Measurements from ENCODE around the gene UCN2. TPM values are rescaled to one million over a fixed set of nuclear protein-coding genes. Genes with fewer than 3 reads are reported as not detected.

UCN2 gene
- total RNA-seq, 3 donors from 2014 or later, result 0.44 TPM; not detected in 2

- no peak for DNase-seq (ENCODE audit: low spot score in 2 of 2)
- Histone ChIP-seq H3K9me3 (no peaks in the 10 kb centered on the region), H3K27ac (no peak overlapping the region), H3K36me3 (no peaks in the 10 kb centered on the region), H3K4me3 (no peak overlapping the region), H3K4me1 (no peaks in the 10 kb centered on the region), H3K27me3 (no peaks in the 10 kb centered on the region)
- no peak for TF ChIP-seq POLR2AphosphoS5 (IDR thresholded peaks at IDR 0.05)
- TF ChIP-seq CTCF (IDR thresholded peaks at IDR 0.05), result no peak
- TF ChIP-seq POLR2A (IDR thresholded peaks at IDR 0.05), result no peak
- intact Hi-C loops (cut with DNase I; ENCODE audit: low total_unique reads), result no loop called here
Observed at GRCh38 chr3:48518638-48519276, 44.8 kb downstream of the UCN2 start.

GRCh38 chr3:48518069-48518468, 45.5 kb downstream of the UCN2 start:
- Histone ChIP-seq H3K4me3 (no peak overlapping the region), H3K4me1 (no peaks in the 10 kb centered on the region), H3K27me3 (no peaks in the 10 kb centered on the region), H3K36me3 (no peaks in the 10 kb centered on the region), H3K27ac (no peak overlapping the region), H3K9me3 (no peaks in the 10 kb centered on the region)
- TF ChIP-seq POLR2A (IDR thresholded peaks at IDR 0.05) (no peak), POLR2AphosphoS5 (IDR thresholded peaks at IDR 0.05) (no peak), CTCF (IDR thresholded peaks at IDR 0.05) (no peak)
- intact Hi-C loops (cut with DNase I; ENCODE audit: low total_unique reads), result no loop called here
- no peak for DNase-seq (ENCODE audit: low spot score in 2 of 2)

GRCh38 chr3:48516571-48516970, 47.0 kb downstream of the UCN2 start:
- no peaks in the 10 kb centered on the region for H3K27me3 ChIP-seq
- no peak for DNase-seq (ENCODE audit: low spot score in 2 of 2)

GRCh38 chr3:48514431-48515227, 49.0 kb downstream of the UCN2 start:
- TF ChIP-seq POLR2A (IDR thresholded peaks at IDR 0.05) (no peak), CTCF (IDR thresholded peaks at IDR 0.05) (no peak), POLR2AphosphoS5 (IDR thresholded peaks at IDR 0.05) (no peak)
- H3K27ac ChIP-seq, result no peak overlapping the region
- H3K36me3 ChIP-seq, result no peaks in the 10 kb centered on the region
- no peaks in the 10 kb centered on the region for H3K27me3 ChIP-seq
- intact Hi-C loops (cut with DNase I; ENCODE audit: low total_unique reads), result no loop called here
- no peak overlapping the region for H3K4me3 ChIP-seq
- no peak for DNase-seq (ENCODE audit: low spot score in 2 of 2)
- no peaks in the 10 kb centered on the region for H3K9me3 ChIP-seq
- no peaks in the 10 kb centered on the region for H3K4me1 ChIP-seq

More at GRCh38 chr3:48516571-48516970, 47.0 kb downstream of the UCN2 start:
- no peaks in the 10 kb centered on the region for H3K36me3 ChIP-seq
- no peaks in the 10 kb centered on the region for H3K4me1 ChIP-seq
- no peaks in the 10 kb centered on the region for H3K9me3 ChIP-seq
- TF ChIP-seq POLR2AphosphoS5 (IDR thresholded peaks at IDR 0.05) (no peak), POLR2A (IDR thresholded peaks at IDR 0.05) (no peak)
- H3K27ac ChIP-seq, result no peak overlapping the region
- H3K4me3 ChIP-seq, result no peak overlapping the region
- intact Hi-C loops (cut with DNase I; ENCODE audit: low total_unique reads), result no loop called here

Other genes starting within 250 kb of the UCN2 start
- not detected for gene SPINK8, start 230.1 kb downstream of the UCN2 start, total RNA-seq
- gene FBXW12, start 191.6 kb downstream of the UCN2 start, total RNA-seq, result under 1 TPM in 2 of 3 donors, not detected in 1; 0.32 to 0.66 TPM
- gene PLXNB1, start 133.7 kb downstream of the UCN2 start, total RNA-seq, result 100 to 1,000 TPM in 2 of 3 donors, 10 to 100 TPM in 1; 60.2 to 182 (median 148) TPM
- gene CCDC51, start 123.7 kb downstream of the UCN2 start, total RNA-seq, result 10 to 100 TPM; 12.5 to 14.7 (median 13.9) TPM
- gene TMA7, start 123.5 kb downstream of the UCN2 start, total RNA-seq, result 100 to 1,000 TPM; 270 to 343 (median 333) TPM
- 1 to 10 TPM; 8.2 to 8.6 (median 8.2) TPM for gene ATRIP, start 117.0 kb downstream of the UCN2 start, total RNA-seq
- 10 to 100 TPM; 65.6 to 90.1 (median 77.0) TPM for gene SHISA5, start 59.6 kb downstream of the UCN2 start, total RNA-seq
- 1 to 10 TPM; 1.8 to 6.9 (median 5.2) TPM for gene PFKFB4, start 7.0 kb downstream of the UCN2 start, total RNA-seq
- 10 to 100 TPM in 2 of 3 donors, under 1 TPM in 1; 0.48 to 18.6 (median 12.5) TPM for gene COL7A1, start 31.5 kb upstream of the UCN2 start, total RNA-seq
- gene UQCRC1, start 45.9 kb upstream of the UCN2 start, total RNA-seq, result 100 to 1,000 TPM; 163 to 230 (median 180) TPM
- gene TMEM89, start 58.0 kb upstream of the UCN2 start, total RNA-seq, result not detected
- gene SLC26A6, start 71.7 kb upstream of the UCN2 start, total RNA-seq, result 10 to 100 TPM; 12.6 to 21.6 (median 16.0) TPM
- 1 to 10 TPM in 2 of 3 donors, under 1 TPM in 1; 0.88 to 1.3 (median 1.1) TPM for gene CELSR3, start 99.1 kb upstream of the UCN2 start, total RNA-seq
- 10 to 100 TPM; 31.8 to 40.3 (median 36.4) TPM for gene NCKIPSD, start 122.1 kb upstream of the UCN2 start, total RNA-seq
- gene IP6K2, start 153.4 kb upstream of the UCN2 start, total RNA-seq, result 100 to 1,000 TPM in 2 of 3 donors, 10 to 100 TPM in 1; 84.0 to 185 (median 126) TPM